ENCODE data around the gene IRAK2. TPM values are rescaled to one million over a fixed set of nuclear protein-coding genes. Genes with fewer than 3 reads are reported as not detected.

Gene IRAK2
- total and polyA plus RNA-seq, 5 donors = 0.63 to 1.5 (median 1.4) TPM

DNA sequence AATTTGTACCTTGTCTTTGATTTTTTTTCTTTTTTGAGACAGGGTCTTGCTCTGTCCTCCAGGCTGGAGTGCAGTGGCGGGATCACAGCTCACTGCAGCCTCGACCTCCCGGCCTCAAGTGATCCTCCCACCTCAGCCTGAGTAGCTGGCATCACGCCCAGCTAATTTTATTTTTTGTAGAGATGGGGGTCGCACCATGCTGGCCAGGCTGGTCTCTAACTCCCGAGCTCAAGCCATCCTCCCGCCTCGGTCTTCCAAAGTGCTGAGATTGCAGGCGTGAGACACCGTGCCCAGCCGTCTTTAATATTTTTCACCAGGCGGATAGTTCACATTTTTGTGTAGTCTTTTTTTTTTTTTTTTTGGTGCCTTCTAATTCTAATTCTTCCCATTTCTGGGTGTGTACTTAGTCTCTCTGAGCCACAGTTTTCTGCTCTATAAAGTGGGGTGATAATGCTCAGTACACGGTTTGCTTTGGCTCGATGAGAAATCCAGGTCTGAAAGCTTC lies 83.0 kb downstream of the IRAK2 start:
- peak overlapping the region; percentile 96 for H3K4me3 ChIP-seq (ENCODE audit: low read length)
- H3K9me3 ChIP-seq (ENCODE audit: control insufficient read depth, low read length) = no peaks in the 10 kb centered on the region
- ATAC-seq (peak in 1 of 2 donors; percentile 2), DNase-seq (no peak)
- H3K4me1 ChIP-seq (ENCODE audit: control insufficient read depth, insufficient read depth, low read length) = no peaks in the 10 kb centered on the region
- WGBS = 28% methylated on average over 14 of the region's 14 CpGs
- intact Hi-C loops (cut with DNase I) = no loop called here
- peak overlapping the region; percentile 69 for H3K27ac ChIP-seq (ENCODE audit: low read length)
- H3K27me3 ChIP-seq (ENCODE audit: control insufficient read depth, insufficient read depth) = no peaks in the 10 kb centered on the region

- Histone ChIP-seq H3K27ac (ENCODE audit: low read length) (peak within 1 kb of the TSS; percentile 69), H3K27me3 (ENCODE audit: control insufficient read depth, insufficient read depth) (no peaks in the 10 kb centered on the region), H3K4me1 (ENCODE audit: control insufficient read depth, insufficient read depth, low read length) (no peaks in the 10 kb centered on the region), H3K9me3 (ENCODE audit: control insufficient read depth, low read length) (no peaks in the 10 kb centered on the region), H3K4me3 (ENCODE audit: low read length) (peak within 1 kb of the TSS; percentile 96)
- intact Hi-C loops (cut with DNase I) = no loop called here
- ATAC-seq (peak; percentile 99), DNase-seq (peak; percentile 98 to 99 (median 99))
- WGBS = under 1% methylated on average over 80 of the region's 80 CpGs
Measured at GRCh38 chr3:10248184-10248983, 83.7 kb downstream of the IRAK2 start, which contains the start of gene TATDN2. TSS of gene TATDN2 (plus strand) at chr3:10248459. CDS start at chr3:10249201, 742 bp downstream.

GRCh38 chr3:10248984-10249748 lies 84.4 kb downstream of the IRAK2 start:
- peak overlapping the region; percentile 96 for H3K4me3 ChIP-seq (ENCODE audit: low read length)
- peak overlapping the region; percentile 34 for H3K27ac ChIP-seq (ENCODE audit: low read length)
- DNase-seq (peak; percentile 32 to 69 (median 67)), ATAC-seq (peak; percentile 2 to 22)
- no peaks in the 10 kb centered on the region for H3K4me1 ChIP-seq (ENCODE audit: control insufficient read depth, insufficient read depth, low read length)
- WGBS = 2% methylated on average over 32 of the region's 32 CpGs
- H3K27me3 ChIP-seq (ENCODE audit: control insufficient read depth, insufficient read depth) = no peaks in the 10 kb centered on the region
- no peaks in the 10 kb centered on the region for H3K9me3 ChIP-seq (ENCODE audit: control insufficient read depth, low read length)
- intact Hi-C loops (cut with DNase I) = no loop called here

DNA sequence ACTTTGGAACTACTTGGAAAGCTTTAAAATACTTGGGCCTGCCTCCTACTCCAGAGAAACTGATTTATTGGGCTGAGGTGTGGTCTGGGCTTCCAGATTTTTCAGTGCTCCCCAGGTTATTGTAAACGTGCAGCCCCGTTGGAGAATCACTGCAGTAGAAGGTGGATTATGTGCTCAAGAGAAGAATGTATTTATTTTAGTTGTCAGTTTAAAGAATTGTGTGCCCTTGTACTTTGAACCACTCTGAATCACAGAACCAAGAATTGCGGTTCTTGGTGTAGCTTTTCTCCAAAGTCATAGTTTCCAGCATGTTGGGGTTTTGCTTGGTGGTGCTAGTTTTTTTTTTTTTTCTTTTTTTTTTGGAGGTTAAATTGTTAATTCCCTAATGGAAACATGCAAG lies 85.1 kb downstream of the IRAK2 start:
- H3K27me3 ChIP-seq (ENCODE audit: control insufficient read depth, insufficient read depth) = no peaks in the 10 kb centered on the region
- 36% methylated on average over 3 of the region's 3 CpGs for WGBS
- H3K4me1 ChIP-seq (ENCODE audit: control insufficient read depth, insufficient read depth, low read length) = no peaks in the 10 kb centered on the region
- DNase-seq = no peak
- intact Hi-C loops (cut with DNase I) = no loop called here
- no peak for ATAC-seq
- peak overlapping the region; percentile 96 for H3K4me3 ChIP-seq (ENCODE audit: low read length)
- no peak overlapping the region for H3K27ac ChIP-seq (ENCODE audit: low read length)
- H3K9me3 ChIP-seq (ENCODE audit: control insufficient read depth, low read length) = no peaks in the 10 kb centered on the region

DNA sequence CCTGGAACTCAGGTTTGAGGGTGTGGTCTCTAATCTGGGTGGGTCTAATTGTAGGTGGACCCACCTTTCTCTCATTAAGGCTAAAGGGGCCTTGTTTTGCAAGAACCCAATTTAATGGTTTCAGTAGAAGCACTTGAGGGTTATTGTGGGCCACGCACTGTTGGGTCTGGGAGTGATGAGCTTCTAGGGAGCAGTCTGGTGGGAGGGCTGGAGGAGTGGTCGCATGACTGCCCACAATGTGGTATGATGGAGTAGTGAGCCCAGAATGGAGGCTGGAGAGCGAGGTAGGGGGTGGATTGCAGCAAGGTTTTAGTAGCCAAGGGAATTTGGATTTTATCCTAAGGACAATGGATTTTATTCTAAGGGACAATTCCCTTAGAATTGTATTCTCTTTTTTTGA lies 86.3 kb downstream of the IRAK2 start:
- Histone ChIP-seq H3K27ac (ENCODE audit: low read length) (no peak overlapping the region), H3K4me3 (ENCODE audit: low read length) (no peak overlapping the region), H3K4me1 (ENCODE audit: control insufficient read depth, insufficient read depth, low read length) (no peaks in the 10 kb centered on the region), H3K27me3 (ENCODE audit: control insufficient read depth, insufficient read depth) (no peaks in the 10 kb centered on the region), H3K9me3 (ENCODE audit: control insufficient read depth, low read length) (no peaks in the 10 kb centered on the region)
- DNase-seq (no peak), ATAC-seq (no peak)
- 95% methylated on average over 3 of the region's 3 CpGs for WGBS
- intact Hi-C loops (cut with DNase I) = no loop called here

DNA sequence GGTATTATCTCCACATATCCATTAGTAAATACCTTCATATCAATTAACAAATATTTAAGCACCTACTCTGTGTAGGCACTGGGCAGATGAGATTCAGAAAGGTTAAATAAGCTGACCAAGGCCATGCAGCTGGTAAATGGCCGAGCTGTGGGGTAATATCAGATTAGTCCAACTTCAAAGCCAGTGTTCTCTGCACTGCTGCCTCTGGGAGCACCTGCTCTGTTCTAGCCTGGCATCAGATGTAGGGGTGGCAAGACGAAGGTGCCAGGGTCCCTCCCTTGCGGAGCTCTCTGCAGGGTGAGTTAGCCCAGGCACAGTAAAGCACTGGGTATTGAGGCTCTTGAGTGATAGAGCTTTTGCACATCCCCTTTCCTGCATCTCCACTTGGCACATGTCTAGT lies 89.0 kb downstream of the IRAK2 start:
- H3K27ac ChIP-seq (ENCODE audit: low read length) = no peak overlapping the region
- intact Hi-C loops (cut with DNase I) = no loop called here
- H3K9me3 ChIP-seq (ENCODE audit: control insufficient read depth, low read length) = no peaks in the 10 kb centered on the region
- H3K4me3 ChIP-seq (ENCODE audit: low read length) = no peak overlapping the region
- ATAC-seq (no peak), DNase-seq (no peak)
- peaks cover 4% of the 10 kb centered on the region for H3K4me1 ChIP-seq (ENCODE audit: control insufficient read depth, insufficient read depth, low read length)
- WGBS = 94% methylated on average over 3 of the region's 3 CpGs
- no peaks in the 10 kb centered on the region for H3K27me3 ChIP-seq (ENCODE audit: control insufficient read depth, insufficient read depth)

DNA sequence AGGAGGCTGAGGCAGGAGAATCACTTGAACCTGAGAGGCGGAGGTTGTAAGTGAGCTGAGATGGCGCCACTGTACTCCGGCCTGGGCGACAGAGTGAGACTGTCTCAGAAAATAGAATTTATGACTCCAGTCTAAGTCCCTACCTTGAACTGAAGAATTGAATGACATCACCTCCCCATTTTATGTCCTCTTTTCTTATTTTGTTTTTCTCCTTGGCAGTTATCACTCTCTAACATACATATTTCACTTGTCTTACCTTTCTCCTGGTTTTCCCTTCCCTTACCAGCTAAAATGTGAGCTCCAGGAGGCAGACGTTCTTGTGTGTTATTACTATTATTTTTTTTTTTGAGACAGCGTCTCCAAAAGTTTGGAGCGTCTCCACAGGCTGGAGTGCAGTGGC lies 91.1 kb downstream of the IRAK2 start:
- intact Hi-C loops (cut with DNase I) = no loop called here
- no peak for ATAC-seq
- no peak overlapping the region for H3K4me3 ChIP-seq (ENCODE audit: low read length)
- no peaks in the 10 kb centered on the region for H3K9me3 ChIP-seq (ENCODE audit: control insufficient read depth, low read length)
- H3K27ac ChIP-seq (ENCODE audit: low read length) = no peak overlapping the region
- H3K27me3 ChIP-seq (ENCODE audit: control insufficient read depth, insufficient read depth) = no peaks in the 10 kb centered on the region
- DNase-seq = no peak
- H3K4me1 ChIP-seq (ENCODE audit: control insufficient read depth, insufficient read depth, low read length) = peaks cover 4% of the 10 kb centered on the region
- 94% methylated on average over 7 of the region's 7 CpGs for WGBS

DNA sequence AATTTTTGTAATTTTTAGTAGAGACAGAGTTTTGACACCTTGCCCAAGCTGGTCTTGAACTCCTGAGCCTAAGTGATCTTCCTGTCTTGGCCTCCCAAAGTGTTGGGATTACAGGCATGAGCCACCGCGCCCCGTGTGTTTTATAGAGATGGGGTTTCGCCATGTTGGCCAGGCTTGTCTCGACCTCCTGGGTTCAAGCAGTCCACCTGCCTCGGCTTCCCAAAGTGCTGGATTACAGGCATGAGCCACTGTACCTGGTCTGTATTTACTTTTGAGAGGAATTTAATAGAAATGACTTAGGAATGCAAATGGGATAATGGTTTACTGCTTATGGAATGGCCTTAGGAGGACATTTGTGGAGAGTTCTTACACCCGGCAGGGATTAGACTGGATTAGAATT lies 94.3 kb downstream of the IRAK2 start:
- 97% methylated on average over 7 of the region's 7 CpGs for WGBS
- Histone ChIP-seq H3K4me1 (ENCODE audit: control insufficient read depth, insufficient read depth, low read length) (peaks cover 6% of the 10 kb centered on the region), H3K27me3 (ENCODE audit: control insufficient read depth, insufficient read depth) (no peaks in the 10 kb centered on the region), H3K4me3 (ENCODE audit: low read length) (no peak overlapping the region), H3K27ac (ENCODE audit: low read length) (no peak overlapping the region), H3K9me3 (ENCODE audit: control insufficient read depth, low read length) (no peaks in the 10 kb centered on the region)
- DNase-seq = no peak
- intact Hi-C loops (cut with DNase I) = no loop called here
- ATAC-seq = no peak

GRCh38 chr3:10259798-10260197 lies 95.1 kb downstream of the IRAK2 start:
- H3K27me3 ChIP-seq (ENCODE audit: control insufficient read depth, insufficient read depth) = no peaks in the 10 kb centered on the region
- WGBS = 90% methylated on average over 4 of the region's 4 CpGs
- DNase-seq (no peak), ATAC-seq (no peak)
- H3K4me3 ChIP-seq (ENCODE audit: low read length) = no peak overlapping the region
- H3K27ac ChIP-seq (ENCODE audit: low read length) = no peak overlapping the region
- H3K4me1 ChIP-seq (ENCODE audit: control insufficient read depth, insufficient read depth, low read length) = peaks cover 6% of the 10 kb centered on the region
- intact Hi-C loops (cut with DNase I) = no loop called here
- no peaks in the 10 kb centered on the region for H3K9me3 ChIP-seq (ENCODE audit: control insufficient read depth, low read length)

GRCh38 chr3:10260211-10260701 lies 95.5 kb downstream of the IRAK2 start:
- intact Hi-C loops (cut with DNase I) = no loop called here
- no peak overlapping the region for H3K27ac ChIP-seq (ENCODE audit: low read length)
- H3K4me3 ChIP-seq (ENCODE audit: low read length) = no peak overlapping the region
- 89% methylated on average over 6 of the region's 6 CpGs for WGBS
- no peaks in the 10 kb centered on the region for H3K9me3 ChIP-seq (ENCODE audit: control insufficient read depth, low read length)
- H3K4me1 ChIP-seq (ENCODE audit: control insufficient read depth, insufficient read depth, low read length) = peaks cover 6% of the 10 kb centered on the region
- no peak for ATAC-seq
- no peaks in the 10 kb centered on the region for H3K27me3 ChIP-seq (ENCODE audit: control insufficient read depth, insufficient read depth)
- no peak for DNase-seq

DNA sequence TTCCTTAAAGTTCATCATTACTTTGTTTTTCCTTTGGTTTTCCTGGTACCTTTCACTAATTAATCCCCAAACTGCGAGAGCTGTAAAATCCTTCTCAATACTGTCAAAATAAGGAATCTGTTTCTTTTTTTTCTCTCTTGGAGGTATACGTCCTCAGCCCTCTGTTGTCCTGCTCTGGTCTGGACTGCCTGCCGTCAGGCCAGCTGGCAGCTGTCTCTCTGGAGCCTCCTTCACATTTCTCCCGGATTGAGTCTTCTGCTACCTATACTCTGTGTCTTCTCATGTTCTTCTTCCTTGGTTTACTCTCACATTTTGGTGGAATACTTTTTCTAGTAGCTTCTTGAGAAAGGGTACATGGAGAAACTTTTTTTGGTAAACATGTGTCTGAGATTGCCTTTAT lies 97.3 kb downstream of the IRAK2 start:
- Histone ChIP-seq H3K9me3 (ENCODE audit: control insufficient read depth, low read length) (no peaks in the 10 kb centered on the region), H3K4me3 (ENCODE audit: low read length) (no peak overlapping the region), H3K27ac (ENCODE audit: low read length) (no peak overlapping the region), H3K27me3 (ENCODE audit: control insufficient read depth, insufficient read depth) (no peaks in the 10 kb centered on the region), H3K4me1 (ENCODE audit: control insufficient read depth, insufficient read depth, low read length) (peaks cover 4% of the 10 kb centered on the region)
- DNase-seq = no peak
- no peak for ATAC-seq
- intact Hi-C loops (cut with DNase I) = no loop called here
- 65% methylated on average over 4 of the region's 4 CpGs for WGBS
